Measurements from ENCODE around the gene FAM83E.

The FAM83E gene

GRCh38 chr19:48654299-48655059, 39.6 kb upstream of the FAM83E start:
- no peaks in the 10 kb centered on the region for H3K36me3 ChIP-seq (ENCODE audit: low read depth)
- DNase-seq (ENCODE audit: low spot score), result no peak
- H3K9me3 ChIP-seq (ENCODE audit: severe bottlenecking), result no peaks in the 10 kb centered on the region
- TF ChIP-seq, protein P1, sequence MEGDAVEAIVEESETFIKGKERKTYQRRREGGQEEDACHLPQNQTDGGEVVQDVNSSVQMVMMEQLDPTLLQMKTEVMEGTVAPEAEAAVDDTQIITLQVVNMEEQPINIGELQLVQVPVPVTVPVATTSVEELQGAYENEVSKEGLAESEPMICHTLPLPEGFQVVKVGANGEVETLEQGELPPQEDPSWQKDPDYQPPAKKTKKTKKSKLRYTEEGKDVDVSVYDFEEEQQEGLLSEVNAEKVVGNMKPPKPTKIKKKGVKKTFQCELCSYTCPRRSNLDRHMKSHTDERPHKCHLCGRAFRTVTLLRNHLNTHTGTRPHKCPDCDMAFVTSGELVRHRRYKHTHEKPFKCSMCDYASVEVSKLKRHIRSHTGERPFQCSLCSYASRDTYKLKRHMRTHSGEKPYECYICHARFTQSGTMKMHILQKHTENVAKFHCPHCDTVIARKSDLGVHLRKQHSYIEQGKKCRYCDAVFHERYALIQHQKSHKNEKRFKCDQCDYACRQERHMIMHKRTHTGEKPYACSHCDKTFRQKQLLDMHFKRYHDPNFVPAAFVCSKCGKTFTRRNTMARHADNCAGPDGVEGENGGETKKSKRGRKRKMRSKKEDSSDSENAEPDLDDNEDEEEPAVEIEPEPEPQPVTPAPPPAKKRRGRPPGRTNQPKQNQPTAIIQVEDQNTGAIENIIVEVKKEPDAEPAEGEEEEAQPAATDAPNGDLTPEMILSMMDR (IDR thresholded peaks at IDR 0.05; ENCODE audit: poor library complexity, severe bottlenecking), result no peak
- peaks cover 10% of the 10 kb centered on the region for H3K4me1 ChIP-seq (ENCODE audit: insufficient read depth, poor library complexity, severe bottlenecking)
- no peak for ATAC-seq (ENCODE audit: low read depth)
- no peaks in the 10 kb centered on the region for H3K27me3 ChIP-seq (ENCODE audit: insufficient read depth, poor library complexity, severe bottlenecking)
- H3K27ac ChIP-seq (ENCODE audit: poor library complexity, severe bottlenecking), result no peak overlapping the region
- no peak overlapping the region for H3K4me3 ChIP-seq (ENCODE audit: severe bottlenecking)

DNA sequence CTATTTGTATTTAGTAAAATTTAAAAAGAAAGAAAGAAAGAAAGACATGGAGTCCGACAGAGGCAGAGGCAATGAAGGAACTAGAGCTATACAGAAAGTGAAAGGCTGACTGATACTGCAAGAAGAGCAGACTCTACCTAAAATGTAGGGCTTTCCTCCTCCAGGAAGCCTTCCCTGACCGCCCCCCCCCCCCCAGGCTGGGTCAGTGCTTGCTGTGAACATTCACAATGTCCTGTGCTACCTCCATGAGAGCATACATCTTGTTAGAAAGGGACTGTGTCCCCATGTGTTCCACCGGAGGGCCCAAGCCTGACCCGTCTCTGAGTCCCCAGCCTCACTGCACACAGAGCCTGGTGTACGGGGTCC, 36.8 kb upstream of the FAM83E start:
- ATAC-seq (ENCODE audit: low read depth) (no peak), DNase-seq (ENCODE audit: low spot score) (no peak)
- H3K4me3 ChIP-seq (ENCODE audit: severe bottlenecking), result no peak overlapping the region
- no peaks in the 10 kb centered on the region for H3K9me3 ChIP-seq (ENCODE audit: severe bottlenecking)
- no peaks in the 10 kb centered on the region for H3K36me3 ChIP-seq (ENCODE audit: low read depth)
- H3K27me3 ChIP-seq (ENCODE audit: insufficient read depth, poor library complexity, severe bottlenecking), result no peaks in the 10 kb centered on the region
- H3K4me1 ChIP-seq (ENCODE audit: insufficient read depth, poor library complexity, severe bottlenecking), result peaks cover 9% of the 10 kb centered on the region
- no peak overlapping the region for H3K27ac ChIP-seq (ENCODE audit: poor library complexity, severe bottlenecking)
- TF ChIP-seq, protein P1 (IDR thresholded peaks at IDR 0.05; ENCODE audit: poor library complexity, severe bottlenecking), result no peak

- Histone ChIP-seq H3K27ac (ENCODE audit: poor library complexity, severe bottlenecking) (no peak overlapping the region), H3K9me3 (ENCODE audit: severe bottlenecking) (no peaks in the 10 kb centered on the region), H3K4me1 (ENCODE audit: insufficient read depth, poor library complexity, severe bottlenecking) (peaks cover 9% of the 10 kb centered on the region), H3K4me3 (ENCODE audit: severe bottlenecking) (no peak overlapping the region), H3K36me3 (ENCODE audit: low read depth) (no peaks in the 10 kb centered on the region), H3K27me3 (ENCODE audit: insufficient read depth, poor library complexity, severe bottlenecking) (no peaks in the 10 kb centered on the region)
- ATAC-seq (ENCODE audit: low read depth), result no peak
- TF ChIP-seq, protein P1 (IDR thresholded peaks at IDR 0.05; ENCODE audit: poor library complexity, severe bottlenecking), result no peak
- no peak for DNase-seq (ENCODE audit: low spot score)
These were observed 36.3 kb upstream of the FAM83E start for GRCh38 chr19:48650974-48651682.

DNA sequence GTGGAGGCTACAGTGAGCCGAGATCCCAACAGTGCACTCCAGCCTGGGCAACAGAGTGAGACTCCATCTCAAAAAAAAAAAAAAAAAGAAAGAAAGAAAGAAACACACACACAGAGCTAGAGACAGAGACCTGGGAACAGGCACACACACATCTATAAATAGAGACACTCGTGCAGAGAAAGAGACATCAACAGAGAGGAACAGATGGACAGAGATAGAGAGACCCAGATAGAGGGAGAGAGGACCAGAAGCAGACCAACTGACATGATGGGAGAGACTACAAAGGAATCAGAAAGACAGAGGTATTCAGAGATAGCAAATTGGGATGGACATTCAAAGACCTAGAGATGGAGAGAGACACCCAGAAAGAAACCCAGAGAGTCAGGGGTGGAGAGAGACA, 33.3 kb upstream of the FAM83E start:
- H3K4me1 ChIP-seq (ENCODE audit: insufficient read depth, poor library complexity, severe bottlenecking), result peaks cover 9% of the 10 kb centered on the region
- no peaks in the 10 kb centered on the region for H3K36me3 ChIP-seq (ENCODE audit: low read depth)
- no peak overlapping the region for H3K27ac ChIP-seq (ENCODE audit: poor library complexity, severe bottlenecking)
- H3K27me3 ChIP-seq (ENCODE audit: insufficient read depth, poor library complexity, severe bottlenecking), result no peaks in the 10 kb centered on the region
- no peak overlapping the region for H3K4me3 ChIP-seq (ENCODE audit: severe bottlenecking)
- ATAC-seq (ENCODE audit: low read depth), result no peak
- H3K9me3 ChIP-seq (ENCODE audit: severe bottlenecking), result no peaks in the 10 kb centered on the region
- TF ChIP-seq, protein P1 (IDR thresholded peaks at IDR 0.05; ENCODE audit: poor library complexity, severe bottlenecking), result no peak
- DNase-seq (ENCODE audit: low spot score), result no peak

Data from RWPE2 (cell line).